GM12891 (cell line): Measurements from ENCODE around the gene SRCIN1.

ENCODE experiments used
- POLR2A ChIP-seq: IDR thresholded peaks from 2 replicates; pipeline ENCODE4 v1.6.1; 2011; ENCODE audit warnings: low read depth, low read length, control low read depth
- POLR2AphosphoS5 ChIP-seq: IDR thresholded peaks from 2 replicates; pipeline ENCODE4 v1.6.1; 2011; ENCODE audit warnings: low read depth, low read length, control low read depth

DNA sequence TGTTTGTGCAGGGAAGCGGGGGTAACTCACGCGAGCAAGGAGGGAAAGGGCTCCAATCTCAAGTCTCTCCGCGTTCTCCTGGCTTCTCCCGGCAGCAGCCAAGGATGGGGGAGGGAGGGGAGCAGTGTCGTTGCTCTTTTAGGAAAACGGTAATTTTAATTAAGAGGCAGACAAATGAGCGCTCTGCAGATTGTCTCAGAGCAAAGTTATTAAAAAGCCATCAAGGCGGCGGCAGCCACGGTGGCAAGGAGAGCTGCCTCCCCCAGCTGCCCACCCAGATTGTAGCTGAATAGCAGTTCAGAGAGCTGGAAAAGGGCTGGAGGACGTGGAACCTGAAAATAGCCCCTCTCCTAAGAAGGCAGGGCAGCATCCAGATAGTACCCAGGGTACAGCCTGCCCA lies 11.6 kb downstream of the SRCIN1 start:
- TF ChIP-seq POLR2A (no peak), POLR2AphosphoS5 (no peak)
